A549 (cell line): ENCODE data around the gene FAM78B. TPM values are rescaled to one million over a fixed set of nuclear protein-coding genes. Genes with fewer than 3 reads are reported as not detected.

Experiments
- ATAC-seq, 2 experiments: fragments of 200-7000 bp in 1 of 2; fragments of >200 bp in 1 of 2; cut with Nextera tagmentation in 1 of 2; cut with Tn5 transposase in 1 of 2; 3 replicates each; pipeline versions ENCODE4 v1.8.0 to v1.9.1; 2018 to 2020; ENCODE audit warnings: mild to moderate bottlenecking in 1 of 2, moderate library complexity in 1 of 2
- CTCF ChIA-PET: fragments of 300-600 bp; sonication (Branson Sonifier 250); formaldehyde crosslinking; extraction: SDS; loops from one replicate; lab custom pipeline; 2021; ENCODE audit warnings: antibody characterized with exemption, inconsistent platforms; lab: Yijun Ruan, JAX
- POLR2A ChIA-PET: fragments of 350-600 bp; formaldehyde crosslinking; extraction: SDS; loops from one replicate; lab custom pipeline; 2021; ENCODE audit warnings: antibody characterized with exemption, inconsistent platforms; lab: Yijun Ruan, JAX
- DNase-seq, 2 experiments: peaks; one replicate each; pipeline versions ENCODE4 v3.0.0 to v3.0.0-alpha.2; 2011 to 2016; ENCODE audit warnings: low read depth in 1 of 2, low spot score in 1 of 2
- FAIRE-seq: peaks from 2 replicates; lab custom pipeline; 2011; peaks lifted over from hg19 to GRCh38; lab: Jason Lieb, UNC
- H3K27ac ChIP-seq, 2 experiments: fragments of >200 bp; sonication (Bioruptor Twin); formaldehyde crosslinking; 3 replicates each; pipeline ENCODE4 v1.5.1; 2016 to 2017
- H3K4me1 ChIP-seq: fragments of >200 bp; sonication (Bioruptor Twin); formaldehyde crosslinking; 3 replicates; pipeline ENCODE4 v1.6.1; 2016
- H3K4me2 ChIP-seq: fragments of >200 bp; sonication (Bioruptor Twin); formaldehyde crosslinking; 3 replicates; pipeline ENCODE4 v1.6.1; 2016
- H3K4me3 ChIP-seq: fragments of >200 bp; sonication (Bioruptor Twin); formaldehyde crosslinking; 3 replicates; pipeline ENCODE4 v1.5.1; 2016
- H3K9me3 ChIP-seq: fragments of >200 bp; sonication (Bioruptor Twin); formaldehyde crosslinking; 3 replicates; pipeline ENCODE4 v1.6.1; 2016
- CBX8 ChIP-seq: fragments of 200-600 bp; sonication (generic); IDR thresholded peaks from 2 replicates; pipeline ENCODE4 v1.6.1; 2016
- CEBPB ChIP-seq, 2 experiments: fragments of >200 bp in 1 of 2; sonication (Bioruptor Twin) in 1 of 2; formaldehyde crosslinking in 1 of 2; IDR thresholded peaks; 2 replicates each; pipeline ENCODE4 v1.6.1; 2012 to 2016
- CHD2 ChIP-seq: fragments of 150-350 bp; IDR thresholded peaks from 2 replicates; pipeline ENCODE4 v1.6.1; 2014; ENCODE audit warnings: low read length; ENCODE audit not compliant: partially characterized antibody
- E2F6 ChIP-seq: IDR thresholded peaks from 2 replicates; pipeline ENCODE4 v1.6.1; 2012; ENCODE audit warnings: low read depth, borderline replicate concordance
- FOSB ChIP-seq: fragments of 250-450 bp; sonication (Bioruptor Pico); IDR thresholded peaks from 2 replicates; pipeline ENCODE4 v1.5.0; 2020; ENCODE audit warnings: mild to moderate bottlenecking, moderate library complexity
- FOXS1 ChIP-seq: fragments of 250-450 bp; sonication (Bioruptor Pico); IDR thresholded peaks from 2 replicates; pipeline ENCODE4 v1.5.0; 2020; ENCODE audit warnings: mild to moderate bottlenecking, moderate library complexity
- GATA3 ChIP-seq: IDR thresholded peaks from 2 replicates; pipeline ENCODE4 v1.6.1; 2012; ENCODE audit warnings: borderline replicate concordance
- HDAC2 ChIP-seq: fragments of 200-600 bp; sonication (generic); IDR thresholded peaks from 2 replicates; pipeline ENCODE4 v1.6.1; 2016
- HEYL ChIP-seq: fragments of 250-450 bp; sonication (Bioruptor Pico); IDR thresholded peaks from 2 replicates; pipeline ENCODE4 v1.8.0; 2021; ENCODE audit warnings: mild to moderate bottlenecking, moderate library complexity
- HMGXB4 ChIP-seq: fragments of 250-450 bp; sonication (Bioruptor Pico); IDR thresholded peaks from 2 replicates; pipeline ENCODE4 v1.5.0; 2021; ENCODE audit warnings: mild to moderate bottlenecking, moderate library complexity, borderline replicate concordance
- JUNB ChIP-seq: fragments of >200 bp; sonication (Bioruptor Twin); formaldehyde crosslinking; IDR thresholded peaks from 2 replicates; pipeline ENCODE4 v1.6.1; 2016
- MAFK ChIP-seq: fragments of 450-650 bp; IDR thresholded peaks from 2 replicates; pipeline ENCODE4 v1.6.1; 2014; ENCODE audit not compliant: partially characterized antibody
- MAX ChIP-seq: IDR thresholded peaks from 2 replicates; pipeline ENCODE4 v1.6.1; 2012
- MAZ ChIP-seq: fragments of 150-350 bp; IDR thresholded peaks from 2 replicates; pipeline ENCODE4 v1.6.1; 2014; ENCODE audit warnings: antibody characterized with exemption, low read depth, low read length, borderline replicate concordance
- NR3C1 ChIP-seq: fragments of >200 bp; sonication (Bioruptor Twin); formaldehyde crosslinking; IDR thresholded peaks from 3 replicates; pipeline ENCODE4 v1.6.1; 2017
- PBX3 ChIP-seq: IDR thresholded peaks from 2 replicates; pipeline ENCODE4 v1.6.1; 2012
- POLR2A ChIP-seq: IDR thresholded peaks from 2 replicates; pipeline ENCODE4 v1.6.1; 2012; ENCODE audit warnings: mild to moderate bottlenecking, low read length
- POLR2AphosphoS2 ChIP-seq: conservative IDR thresholded peaks from 2 replicates; pipeline ENCODE4 v1.6.1; 2012; ENCODE audit warnings: low read length, improper control_type of control experiment, inconsistent platforms
- RCOR1 ChIP-seq: fragments of 150-350 bp; IDR thresholded peaks from 2 replicates; pipeline ENCODE4 v1.6.1; 2014; ENCODE audit warnings: antibody characterized with exemption, low read length, low read depth
- RFX5 ChIP-seq: fragments of 450-650 bp; IDR thresholded peaks from 2 replicates; pipeline ENCODE4 v1.7.1; 2014; ENCODE audit warnings: antibody characterized with exemption, mild to moderate bottlenecking, moderate library complexity
- SREBF2 ChIP-seq: fragments of 450-650 bp; IDR thresholded peaks from 2 replicates; pipeline ENCODE4 v1.6.1; 2014; ENCODE audit warnings: mild to moderate bottlenecking, moderate library complexity
- TFCP2L1 ChIP-seq: fragments of 250-450 bp; sonication (Bioruptor Pico); IDR thresholded peaks from 2 replicates; pipeline ENCODE4 v1.5.0; 2021; ENCODE audit warnings: mild to moderate bottlenecking
- TP53 ChIP-seq: fragments of 250-450 bp; sonication (Bioruptor Pico); IDR thresholded peaks from 2 replicates; pipeline ENCODE4 v1.5.0; 2021; ENCODE audit warnings: mild to moderate bottlenecking, moderate library complexity
- ZC3H11A ChIP-seq: fragments of 450-650 bp; IDR thresholded peaks from 2 replicates; pipeline ENCODE4 v1.6.1; 2014; ENCODE audit warnings: antibody characterized with exemption, mild to moderate bottlenecking
- ZFP36 ChIP-seq: fragments of 450-650 bp; IDR thresholded peaks from 2 replicates; pipeline ENCODE4 v1.6.1; 2014; ENCODE audit warnings: borderline replicate concordance; ENCODE audit not compliant: partially characterized antibody
- WGBS: methylation state at CpG from one replicate; pipeline ENCODE4 v1.1.6; 2017; ENCODE audit errors: missing lambda C conversion rate; 5-methylcytosine and 5-hydroxymethylcytosine counted together
- polyA plus RNA-seq, 4 experiments: library from polyadenylated mRNA; depleted of rRNA in 3 of 4; stranded (reverse); fragments of >200 nt; fragmentation: RNase III in 1 of 4; extraction: RNeasy Plus Mini Kit Qiagen cat#74134 plus additional on column Dnase treatment in 1 of 4; gene quantifications; 2 replicates in 3 of 4; 3 replicates in 1 of 4; pipeline ENCODE4 v1.2.3, GENCODE V29; 2011 to 2017

The FAM78B gene
- polyA plus RNA-seq, 2 of the 4 experiments (the other 2 are of a cell fraction), result 0.13 to 0.34 TPM

- Histone ChIP-seq H3K4me1 (no peaks in the 10 kb centered on the region), H3K27ac (no peak overlapping the region), H3K4me3 (no peak overlapping the region), H3K9me3 (no peaks in the 10 kb centered on the region)
- POLR2A ChIA-PET, result no interaction called here
- ATAC-seq (no peak), DNase-seq (no peak), FAIRE-seq (no peak)
- 50% methylated on average over 2 of the region's 2 CpGs for WGBS
- CTCF ChIA-PET, result no interaction called here
- no peak for TF ChIP-seq MAFK
- no peak for TF ChIP-seq ZC3H11A
- no peak for TF ChIP-seq HEYL (CRISPR knock-in tag)
- no peak for TF ChIP-seq SREBF2
- TF ChIP-seq, all 56 proteins: peak for 0
- no peak overlapping the region for H3K4me2 ChIP-seq
These were observed 9.6 kb upstream of the FAM78B start for GRCh38 chr1:166176416-166176815.

GRCh38 chr1:166175032-166175431 lies 8.2 kb upstream of the FAM78B start:
- CTCF ChIA-PET, result no interaction called here

GRCh38 chr1:166174108-166174507 lies 7.3 kb upstream of the FAM78B start:
- POLR2A ChIA-PET, result no interaction called here
- CTCF ChIA-PET, result no interaction called here
- FAIRE-seq (no peak), DNase-seq (no peak), ATAC-seq (no peak)
- H3K4me3 ChIP-seq, result no peak overlapping the region
- H3K27ac ChIP-seq, result no peak overlapping the region
- 4% methylated on average over 4 of the region's 4 CpGs for WGBS
- no peak overlapping the region for H3K4me2 ChIP-seq
- TF ChIP-seq GATA3, result no peak
- TF ChIP-seq CHD2, result no peak
- TF ChIP-seq POLR2A, result no peak
- no peak for TF ChIP-seq ZFP36
- TF ChIP-seq MAX, result no peak
- TF ChIP-seq TFCP2L1, result no peak
- no peak for TF ChIP-seq MAZ
- TF ChIP-seq RFX5, result no peak
- TF ChIP-seq PBX3, result no peak
- TF ChIP-seq CBX8, result no peak
- TF ChIP-seq FOXS1 (CRISPR knock-in tag), result no peak
- TF ChIP-seq JUNB, result no peak
- no peak for TF ChIP-seq TP53 (CRISPR knock-in tag)
- no peak for TF ChIP-seq NR3C1
- no peak for TF ChIP-seq POLR2AphosphoS2
- TF ChIP-seq RCOR1, result no peak
- no peak for TF ChIP-seq E2F6
- no peak for TF ChIP-seq CEBPB (IDR thresholded peaks at IDR 0.05)
- H3K4me1 ChIP-seq, result no peaks in the 10 kb centered on the region
- no peaks in the 10 kb centered on the region for H3K9me3 ChIP-seq

More at GRCh38 chr1:166175032-166175431, 8.2 kb upstream of the FAM78B start:
- Histone ChIP-seq H3K4me3 (no peak overlapping the region), H3K4me2 (no peak overlapping the region), H3K27ac (no peak overlapping the region), H3K4me1 (no peaks in the 10 kb centered on the region), H3K9me3 (no peaks in the 10 kb centered on the region)
- no peak for TF ChIP-seq ZC3H11A
- no peak for TF ChIP-seq HMGXB4
- no peak for TF ChIP-seq MAZ
- TF ChIP-seq FOSB (CRISPR knock-in tag), result no peak
- no peak for TF ChIP-seq RCOR1
- TF ChIP-seq HDAC2, result no peak
- DNase-seq (no peak), FAIRE-seq (no peak), ATAC-seq (no peak)
- POLR2A ChIA-PET, result no interaction called here
